ENCODE data around the gene MYO1E. TPM values are rescaled to one million over a fixed set of nuclear protein-coding genes. Genes with fewer than 3 reads are reported as not detected.

Gene MYO1E
- total and polyA plus RNA-seq, 2 of the 8 experiments (the other 6 are each of a cell fraction or from before 2014, with no cell fraction given) = 19.6 to 142 TPM

- TF ChIP-seq CTCF (IDR thresholded peaks at IDR 0.05; ENCODE audit: control extremely low read depth in 1 of 3, insufficient read depth in 1 of 3, low read depth in 1 of 3, low read length in 3 of 3) (no peak), TCF12 (IDR thresholded peaks at IDR 0.05; ENCODE audit: low read depth, low read length) (no peak), RAD21 (IDR thresholded peaks at IDR 0.05 in 1 of 2, conservative IDR thresholded peaks at IDR 0.05 in 1 of 2; ENCODE audit: low read depth in 2 of 2, low read length in 2 of 2) (no peak), SP1 (IDR thresholded peaks at IDR 0.05; ENCODE audit: low read depth, low read length) (no peak)
Observed at GRCh38 chr15:59296181-59296617, 76.5 kb downstream of the MYO1E start (continued).
